ENCODE measurements around the gene DNAJB8.

DNAJB8 gene

DNA sequence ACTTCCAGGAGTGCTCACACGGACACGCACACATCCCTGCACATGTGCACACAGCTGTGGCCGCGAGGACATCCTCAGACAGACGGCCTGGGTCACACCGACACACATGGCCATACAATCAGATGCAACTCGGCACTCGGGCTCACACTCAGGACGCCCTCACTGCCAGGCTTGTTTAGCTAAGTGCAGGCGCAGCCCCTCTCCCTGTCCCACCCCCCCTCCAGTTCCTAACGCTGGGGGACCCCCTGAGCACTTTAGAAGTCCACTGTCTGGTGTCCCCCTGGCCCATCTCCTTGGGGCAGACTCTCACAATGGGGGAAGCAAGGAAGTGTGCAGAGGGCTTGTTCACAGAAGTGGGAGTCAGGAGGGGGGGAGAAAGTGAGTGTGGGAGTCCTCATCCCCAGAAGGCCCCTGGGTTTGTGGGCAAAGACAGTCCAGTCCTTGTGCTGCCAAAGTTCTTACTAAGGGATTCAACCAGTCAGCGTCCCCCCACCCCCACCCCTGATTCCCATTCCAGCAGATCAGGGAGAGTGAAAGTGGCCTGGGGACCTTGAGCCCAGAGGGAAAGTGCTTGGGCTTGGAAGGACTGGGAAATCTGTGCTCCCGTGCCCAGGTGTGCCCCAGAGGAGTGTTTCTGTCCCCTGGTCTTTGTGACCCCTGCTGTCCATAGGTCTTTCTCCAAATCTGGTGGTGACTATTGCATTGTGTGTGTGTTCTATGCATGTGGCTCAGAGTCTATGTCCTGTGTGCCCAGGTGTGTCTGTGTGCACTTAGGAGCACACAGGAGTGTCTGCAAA is 27.1 kb upstream of the DNAJB8 start:
- DNase-seq = no peak

DNA sequence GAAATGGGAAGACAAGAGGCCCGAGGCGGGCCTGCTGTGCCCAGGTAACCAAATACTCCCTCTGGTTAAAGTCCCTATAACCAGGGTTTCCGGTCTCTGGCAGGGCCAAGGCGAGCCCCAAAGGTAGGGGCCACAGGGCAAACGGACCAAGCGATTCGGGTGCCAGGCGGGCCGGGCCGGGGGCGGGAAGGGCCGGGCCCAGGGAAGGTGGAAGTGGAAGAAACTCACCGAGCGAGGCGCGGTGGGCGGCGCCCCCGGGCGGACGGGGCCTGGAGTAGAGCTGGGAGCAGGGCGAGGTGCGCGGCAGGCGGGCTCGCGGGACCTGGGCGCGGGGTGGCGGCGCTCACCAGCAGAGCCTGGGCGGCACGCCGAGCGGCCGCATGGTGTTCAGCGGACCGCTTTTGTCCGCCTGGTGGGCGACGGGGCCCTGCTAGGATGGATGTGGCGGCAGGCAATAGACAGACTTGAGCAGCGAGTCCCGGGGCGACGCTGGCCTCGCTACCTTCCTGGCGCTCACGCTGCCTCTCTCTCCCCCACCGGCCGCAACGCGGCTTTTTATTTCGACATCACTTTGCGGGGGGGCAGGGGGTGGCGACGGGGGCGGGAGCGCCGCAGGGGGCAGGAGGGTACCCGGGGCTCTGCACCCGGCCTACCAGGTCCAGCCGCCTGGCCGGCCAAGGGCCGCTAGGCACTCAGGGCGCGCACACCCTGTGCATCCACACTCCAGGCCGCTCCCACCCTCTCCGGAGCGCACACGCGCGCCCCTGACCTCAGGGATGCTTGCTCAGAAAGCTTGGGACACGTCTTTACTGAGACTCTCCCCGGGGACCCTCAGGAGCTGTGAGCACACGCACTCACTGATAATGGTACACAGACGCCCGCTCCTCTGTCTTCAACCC is 26.2 kb upstream of the DNAJB8 start, which contains the start of gene GATA2:
TSS of gene GATA2 (minus strand) at position 531 of the 899 bp plus-strand sequence. CDS start 6,170 bp downstream, outside the sequence.
- DNase-seq = no peak

DNA sequence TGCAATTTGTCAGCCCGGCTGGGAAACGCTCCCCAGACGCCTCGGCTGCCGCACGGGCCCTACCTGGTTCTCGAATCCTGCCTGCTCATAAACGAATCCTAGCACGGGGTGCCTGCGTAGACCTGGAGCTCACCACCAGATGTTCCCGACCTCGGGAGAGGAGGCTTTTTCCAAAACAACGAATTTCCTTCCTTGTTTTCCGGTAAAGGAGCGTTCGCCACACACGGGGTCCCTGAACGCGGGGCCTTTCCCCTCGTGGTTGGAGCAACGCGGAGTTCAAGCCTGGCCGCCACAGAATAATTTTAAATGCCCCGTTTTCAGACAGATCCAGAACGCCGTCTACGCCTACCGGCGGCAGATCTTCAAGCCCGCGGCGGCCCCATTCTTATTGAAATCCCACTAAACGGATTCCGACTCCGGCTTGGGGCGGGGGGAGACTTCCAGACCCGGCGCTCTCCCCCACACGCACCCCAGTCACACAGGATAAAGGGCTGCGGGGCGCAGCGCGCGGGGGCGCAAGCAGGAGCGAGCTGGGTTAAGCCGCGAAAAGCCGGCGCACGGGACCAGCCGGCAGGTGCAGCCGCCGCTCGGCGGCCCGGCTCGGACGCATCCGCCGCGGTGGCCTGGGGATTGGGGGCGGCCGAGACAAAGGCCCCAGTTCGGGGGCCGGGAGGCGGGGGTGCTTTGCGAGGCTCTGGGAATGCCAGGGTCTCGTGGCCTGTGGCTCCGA is 25.4 kb upstream of the DNAJB8 start:
- DNase-seq = no peak

DNA sequence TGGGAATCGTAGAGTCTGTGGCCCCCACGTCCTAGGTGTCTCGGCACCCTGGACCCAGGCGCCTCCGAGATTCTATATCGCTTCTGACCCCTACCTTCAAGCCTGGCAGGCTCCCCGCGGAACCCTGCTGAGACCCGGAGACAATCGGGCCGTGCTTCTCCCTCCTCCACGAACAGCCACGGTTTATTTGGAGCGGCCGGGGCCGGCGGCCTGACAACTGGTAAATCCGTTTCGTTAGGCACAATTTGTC is 24.9 kb upstream of the DNAJB8 start:
- DNase-seq = no peak

DNA sequence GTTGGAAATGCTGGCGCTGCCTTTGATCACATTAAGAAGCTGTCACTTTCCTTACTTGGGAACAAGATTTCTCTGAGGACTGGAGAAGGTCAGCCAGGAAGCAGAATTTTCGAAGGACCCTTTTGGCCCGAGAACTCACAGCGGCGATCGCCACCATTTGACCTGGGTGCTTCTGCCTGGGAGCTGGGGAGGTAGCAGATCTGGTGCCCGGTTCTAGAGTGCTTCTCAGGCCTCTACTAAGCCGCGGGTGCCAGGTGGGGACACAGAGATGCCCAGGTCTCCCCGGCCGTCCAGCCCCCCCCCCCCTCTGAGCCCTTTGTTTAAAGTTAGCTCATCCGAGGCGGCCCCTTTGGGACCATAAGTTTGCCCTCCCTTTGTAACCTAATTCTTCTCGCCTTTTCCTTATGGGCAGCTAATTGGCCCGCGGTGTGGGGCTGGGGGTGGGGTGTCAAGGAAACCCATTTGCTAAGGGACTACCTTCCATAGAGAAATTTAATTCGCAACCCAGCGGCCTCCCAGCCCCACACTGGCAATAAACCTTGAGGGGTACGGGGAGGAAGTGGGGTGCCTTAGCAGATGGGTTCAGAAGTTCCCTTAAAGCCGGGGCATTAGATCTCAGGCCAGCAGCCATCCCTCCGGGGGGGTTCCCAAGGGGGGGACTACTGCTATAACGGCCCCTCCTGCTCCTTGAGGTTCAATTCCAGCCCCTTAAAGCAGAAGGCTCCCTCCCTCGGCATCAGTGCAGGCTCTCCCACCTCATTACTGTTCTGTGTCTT is 24.4 kb upstream of the DNAJB8 start:
- no peak for DNase-seq

DNA sequence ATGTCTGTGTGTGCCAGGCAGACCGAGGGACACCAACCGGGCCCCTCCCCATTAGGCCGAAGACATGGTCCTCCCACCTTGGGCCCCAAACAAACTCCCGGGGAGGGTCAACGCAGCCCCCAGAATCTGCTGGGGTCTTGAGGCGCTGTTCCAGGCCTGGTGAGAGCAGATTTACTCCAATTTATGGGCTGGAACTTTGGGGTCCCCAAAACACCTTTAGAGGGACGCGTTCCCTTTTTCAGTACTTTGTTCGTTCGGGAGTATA is 23.9 kb upstream of the DNAJB8 start:
- no peak for DNase-seq

DNA sequence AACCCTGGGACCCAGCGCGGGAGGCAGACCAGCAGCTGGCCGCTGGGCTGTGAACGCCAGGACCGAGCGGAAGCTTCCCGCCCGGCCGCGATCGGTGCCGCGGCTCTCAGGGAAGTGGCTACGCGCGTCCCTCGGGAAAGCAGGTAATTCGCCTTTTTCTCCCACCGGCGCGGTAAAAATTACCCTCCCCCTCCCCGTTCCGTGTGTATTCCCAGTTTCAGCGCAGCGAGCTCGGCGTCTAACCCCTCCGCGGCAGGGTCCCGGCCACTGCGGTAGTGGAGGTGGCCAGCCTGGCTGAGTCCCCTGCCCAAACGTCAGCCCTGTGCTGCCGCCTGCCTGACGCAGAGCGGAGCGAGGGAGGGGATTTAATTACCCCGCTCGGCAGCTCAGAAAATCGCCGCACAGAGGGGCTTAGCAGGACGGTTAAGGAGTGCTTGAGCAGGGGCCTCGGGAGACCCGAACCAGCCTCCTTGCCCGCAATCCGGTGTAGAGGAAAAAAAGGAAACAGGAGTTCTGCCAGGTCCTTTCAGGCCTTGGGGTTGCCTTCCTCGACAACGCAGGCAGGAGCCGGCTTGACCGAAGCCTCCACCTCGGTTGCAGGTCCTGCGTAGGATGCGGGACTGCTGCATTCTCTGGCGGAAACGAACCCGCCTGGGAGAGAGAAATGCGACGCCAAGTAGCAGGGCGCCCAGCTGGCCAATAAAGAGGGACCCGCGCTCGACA is 23.4 kb upstream of the DNAJB8 start:
- DNase-seq = peak in 1 of 2 experiments; percentile 38

DNA sequence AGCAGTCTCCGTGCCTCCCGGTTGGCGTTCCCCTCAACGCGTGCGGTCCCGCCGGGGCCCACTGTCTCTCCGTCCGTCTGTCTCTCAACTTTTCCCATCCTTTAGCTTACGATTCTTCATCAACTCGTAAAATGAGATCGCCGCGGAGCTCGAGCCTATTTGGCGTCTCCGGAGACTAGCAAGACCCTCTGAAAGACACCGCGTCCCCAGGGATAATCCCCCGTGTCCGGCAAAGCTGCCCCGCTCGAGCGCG is 22.9 kb upstream of the DNAJB8 start:
- DNase-seq = no peak

DNA sequence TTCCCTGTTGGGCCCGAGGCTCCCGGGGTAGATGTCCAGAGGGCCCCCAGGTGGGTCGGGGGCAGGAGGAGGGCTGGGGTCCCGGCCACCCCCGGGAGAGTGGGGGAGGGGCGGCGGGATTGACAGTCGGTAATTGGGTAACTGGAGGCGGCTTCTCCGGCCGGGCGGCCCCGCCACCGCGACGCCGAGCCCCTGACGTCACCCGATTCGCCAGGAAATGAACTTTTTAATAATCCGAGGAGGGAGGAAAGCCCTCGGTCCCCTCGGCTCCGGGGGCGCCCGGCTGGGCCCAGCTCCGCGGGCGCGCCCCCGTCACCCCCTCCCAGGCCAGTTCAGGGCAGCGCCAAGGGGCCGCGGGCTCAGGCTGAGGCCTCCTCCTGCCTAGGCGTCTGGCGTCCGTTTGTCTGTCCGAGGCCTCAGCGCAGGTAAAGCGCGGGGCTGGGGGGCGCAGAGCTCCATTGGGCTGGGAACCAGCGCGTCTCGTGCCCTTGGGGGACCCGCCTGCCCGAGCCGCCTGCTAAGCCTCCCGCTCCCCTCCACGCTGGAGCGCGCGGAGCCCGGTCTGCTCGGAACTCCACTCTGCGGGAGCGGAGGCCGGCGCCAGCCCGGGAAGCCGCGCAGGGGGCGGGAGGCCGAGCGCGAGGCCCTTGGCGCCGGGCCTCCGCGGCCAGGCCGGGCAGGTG is 22.4 kb upstream of the DNAJB8 start:
- peak in 1 of 2 experiments; percentile 42 for DNase-seq

DNA sequence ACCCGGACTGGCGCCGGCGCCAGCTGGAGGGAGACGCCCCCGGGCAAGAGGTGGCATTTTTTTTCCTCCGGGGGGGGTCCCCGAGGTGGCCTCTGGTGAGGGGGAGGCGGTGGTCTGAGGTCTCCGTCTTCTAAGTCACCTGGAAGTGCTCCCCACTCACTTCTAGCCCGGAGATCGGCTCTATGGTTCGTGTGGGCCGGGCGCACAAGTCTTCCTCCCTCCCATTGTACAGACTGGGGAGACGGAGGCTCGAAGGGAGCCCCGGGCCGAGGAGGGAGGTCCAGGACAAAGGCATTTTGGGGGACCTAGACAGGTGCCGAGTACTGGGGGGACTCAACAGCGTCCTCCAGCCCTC is 21.9 kb upstream of the DNAJB8 start:
- no peak for DNase-seq

DNA sequence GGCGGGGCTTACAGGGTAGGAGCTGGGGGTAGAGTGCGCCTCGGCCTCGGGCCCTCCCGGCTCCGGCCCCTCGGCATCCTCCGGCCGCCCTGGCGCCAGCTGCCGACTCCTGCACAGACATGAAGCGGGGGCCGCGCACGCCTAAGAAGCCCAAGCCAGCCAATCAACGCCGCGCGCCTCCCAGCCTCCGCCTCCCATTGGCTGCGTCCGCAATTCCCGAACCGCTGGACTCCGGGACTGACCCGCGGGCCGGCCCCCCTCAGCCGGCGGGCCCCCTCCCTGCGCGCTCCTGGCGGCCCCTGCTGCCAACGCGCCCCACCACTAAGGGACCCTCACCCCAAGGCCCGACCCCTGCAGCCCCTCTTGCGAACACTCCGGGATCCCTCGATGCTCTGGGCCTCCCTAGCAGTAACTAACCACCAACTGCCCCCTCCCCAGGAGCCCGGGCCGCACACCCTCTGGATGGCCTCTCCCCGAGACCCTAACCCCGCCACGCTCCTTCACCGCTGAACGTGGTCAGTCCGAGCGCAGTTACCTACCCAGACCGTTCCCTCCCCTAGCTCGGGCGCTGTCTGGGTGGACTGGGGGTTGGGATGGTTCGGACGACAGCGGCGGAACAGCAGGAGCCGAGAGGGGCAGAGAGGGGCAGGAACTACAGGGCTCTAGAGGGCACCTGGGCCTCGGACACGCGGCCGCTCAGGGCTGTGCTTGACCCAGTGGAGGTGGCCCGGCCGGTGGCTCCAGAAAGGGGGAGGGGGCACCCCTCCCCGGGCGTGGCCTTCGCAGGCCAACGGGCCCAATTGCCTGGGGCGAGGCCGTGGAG is 21.3 kb upstream of the DNAJB8 start:
- peak; percentile 77 to 91 for DNase-seq

DNA sequence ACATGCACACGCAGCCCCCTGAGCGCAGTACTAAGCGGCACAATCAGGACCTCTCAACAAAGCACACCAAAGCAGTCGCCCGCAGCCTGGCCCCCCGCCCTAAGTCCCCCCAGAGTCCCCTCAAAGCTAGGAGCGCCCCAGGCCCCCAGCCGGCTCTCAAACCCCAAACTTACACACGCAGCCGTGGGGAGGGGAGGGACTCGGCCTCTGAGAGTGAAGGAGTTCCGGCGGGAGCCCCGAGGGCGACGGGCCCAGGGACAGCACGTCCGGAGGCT is 20.8 kb upstream of the DNAJB8 start:
- no peak for DNase-seq

DNA sequence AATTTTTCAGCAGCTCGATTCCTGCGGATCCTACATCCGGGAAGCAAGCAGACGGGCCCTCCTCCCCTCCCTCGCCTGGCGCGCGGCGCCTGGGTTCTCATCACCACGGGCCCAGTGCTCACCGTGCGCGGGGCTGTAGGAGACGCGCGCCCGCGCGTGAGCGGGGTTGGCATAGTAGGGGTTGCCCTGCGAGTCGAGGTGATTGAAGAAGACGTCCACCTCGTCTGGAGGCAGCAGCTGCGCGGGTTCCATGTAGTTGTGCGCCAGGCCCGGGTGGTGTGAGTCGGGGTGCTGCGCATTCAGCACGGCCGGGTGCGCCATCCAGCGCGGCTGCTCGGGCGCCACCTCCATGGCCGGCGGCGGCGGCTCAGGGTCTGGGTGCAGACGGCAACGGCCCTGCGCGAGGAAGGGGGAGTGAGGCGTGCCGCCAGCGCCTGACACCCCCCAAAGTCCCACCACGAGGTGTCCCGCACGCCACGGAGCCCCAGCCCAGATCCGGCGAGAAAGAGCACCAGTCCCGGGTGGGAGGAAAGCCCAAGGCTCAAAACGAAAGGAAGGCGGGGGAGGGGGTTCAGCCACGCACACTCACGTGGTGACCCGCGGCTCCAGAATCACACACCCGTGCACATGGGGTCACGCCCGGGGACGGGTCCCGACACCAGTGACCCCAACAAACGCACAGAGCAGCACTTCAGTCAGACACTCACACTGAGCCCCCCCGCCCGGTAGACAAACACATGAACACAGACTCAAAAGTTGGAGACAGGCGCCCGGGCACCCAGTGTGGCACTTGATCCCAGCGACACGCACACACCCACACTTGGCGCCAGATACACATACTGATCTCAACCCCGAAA is 20.2 kb upstream of the DNAJB8 start:
- DNase-seq = peak in 1 of 2 experiments; percentile 13

DNA sequence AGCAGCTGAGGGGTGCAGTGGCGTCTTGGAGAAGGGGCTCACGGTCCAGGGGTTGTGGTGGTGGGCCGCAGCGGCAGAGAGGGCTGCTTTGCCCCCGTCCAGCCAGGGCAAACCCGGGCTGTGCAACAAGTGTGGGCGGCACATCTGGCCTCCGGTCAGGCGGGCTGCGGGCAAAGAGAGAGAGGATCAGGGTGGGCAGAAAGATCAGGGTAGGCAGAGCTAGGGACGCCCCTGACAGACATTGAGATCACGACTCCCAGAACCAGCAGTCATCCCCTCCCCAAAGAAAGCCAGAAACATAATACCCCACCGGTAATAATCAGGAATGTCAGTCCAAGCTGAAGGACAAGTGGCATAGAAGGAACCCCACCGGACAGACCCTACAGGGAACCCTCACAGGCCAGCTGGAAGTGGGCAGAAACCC is 19.5 kb upstream of the DNAJB8 start:
- no peak for DNase-seq

DNA sequence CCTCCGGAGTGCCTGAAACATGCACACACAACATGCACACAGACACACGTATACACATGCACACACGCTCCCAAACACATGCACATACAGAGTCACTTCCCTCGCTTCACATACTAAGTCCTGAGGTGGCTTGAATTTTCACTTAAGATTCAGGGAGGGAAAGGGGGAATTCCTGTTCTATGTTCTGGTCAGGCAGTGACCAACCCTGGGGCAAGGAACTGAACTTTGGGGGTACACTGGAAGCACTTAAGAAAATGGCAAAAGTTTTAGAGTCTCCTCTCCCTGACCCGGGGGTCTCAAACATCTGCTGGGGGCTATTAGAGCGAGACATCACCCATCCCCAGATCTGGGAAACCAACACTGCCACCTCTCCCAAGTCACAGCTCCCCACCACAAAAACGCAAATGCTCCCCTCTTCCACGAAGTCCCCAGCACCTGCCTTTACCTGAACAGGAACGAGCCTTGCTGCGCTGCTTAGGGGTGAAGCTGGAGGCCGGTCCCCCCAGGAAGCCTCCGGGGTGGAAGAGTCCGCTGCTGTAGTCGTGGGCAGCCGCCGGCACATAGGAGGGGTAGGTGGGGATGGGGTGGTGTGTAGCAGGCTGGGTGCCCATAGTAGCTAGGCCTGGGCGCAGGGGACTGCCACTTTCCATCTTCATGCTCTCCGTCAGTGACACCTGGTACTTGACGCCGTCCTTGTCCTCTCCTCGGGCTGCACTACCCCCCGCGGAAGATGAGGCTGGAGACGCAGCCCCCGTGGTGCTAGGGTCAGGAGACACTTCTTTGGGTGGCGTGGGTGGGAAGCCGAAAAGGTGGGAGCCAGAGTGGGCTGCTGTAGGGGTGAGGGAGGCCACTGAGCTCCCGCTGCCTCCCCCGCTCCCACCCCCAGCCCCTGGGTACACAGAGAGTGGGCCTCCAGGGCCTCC is 18.9 kb upstream of the DNAJB8 start:
- DNase-seq = no peak

DNA sequence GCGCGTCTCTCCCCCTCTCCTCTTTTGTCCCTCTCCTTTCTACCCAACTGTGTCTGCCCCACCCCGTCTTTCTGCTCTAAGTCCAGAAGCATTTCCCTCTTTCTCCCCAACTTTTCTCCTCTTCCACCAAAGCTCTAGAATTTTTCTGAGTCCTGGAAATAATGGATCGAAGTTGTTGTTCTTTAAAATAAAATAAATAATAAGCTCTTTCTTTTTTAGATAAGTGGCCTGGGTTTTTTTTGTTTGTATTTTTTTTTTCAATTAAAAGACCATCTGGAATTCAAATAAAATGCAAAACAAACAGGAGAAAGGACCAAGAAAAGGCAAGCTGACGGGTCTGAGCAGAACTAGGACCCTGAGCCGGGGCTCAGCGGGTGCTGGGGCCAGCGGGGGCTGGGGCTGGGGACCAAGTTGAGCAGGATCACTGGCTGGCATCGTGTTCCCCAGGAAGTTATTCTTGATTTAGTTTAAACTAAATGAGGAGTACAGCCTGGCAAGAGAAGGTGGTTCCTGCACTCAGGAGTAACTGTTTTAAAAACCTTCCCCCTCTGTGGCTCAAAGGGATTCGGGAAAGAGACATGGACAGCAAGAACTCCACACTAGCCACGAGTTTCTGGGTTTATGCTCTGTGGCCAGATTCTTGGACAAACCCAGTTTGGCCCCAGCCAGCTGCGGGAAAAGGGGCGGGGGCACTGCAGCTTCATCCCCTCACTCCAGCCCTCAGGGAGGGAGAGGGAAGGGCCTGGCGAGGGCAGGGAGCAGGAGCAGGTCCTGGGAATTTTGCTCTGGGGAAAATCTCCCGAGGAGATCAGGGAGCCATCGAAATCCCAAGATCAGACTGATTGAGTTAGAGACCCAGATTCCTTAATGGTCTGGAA is 18.0 kb upstream of the DNAJB8 start:
- DNase-seq = no peak

DNA sequence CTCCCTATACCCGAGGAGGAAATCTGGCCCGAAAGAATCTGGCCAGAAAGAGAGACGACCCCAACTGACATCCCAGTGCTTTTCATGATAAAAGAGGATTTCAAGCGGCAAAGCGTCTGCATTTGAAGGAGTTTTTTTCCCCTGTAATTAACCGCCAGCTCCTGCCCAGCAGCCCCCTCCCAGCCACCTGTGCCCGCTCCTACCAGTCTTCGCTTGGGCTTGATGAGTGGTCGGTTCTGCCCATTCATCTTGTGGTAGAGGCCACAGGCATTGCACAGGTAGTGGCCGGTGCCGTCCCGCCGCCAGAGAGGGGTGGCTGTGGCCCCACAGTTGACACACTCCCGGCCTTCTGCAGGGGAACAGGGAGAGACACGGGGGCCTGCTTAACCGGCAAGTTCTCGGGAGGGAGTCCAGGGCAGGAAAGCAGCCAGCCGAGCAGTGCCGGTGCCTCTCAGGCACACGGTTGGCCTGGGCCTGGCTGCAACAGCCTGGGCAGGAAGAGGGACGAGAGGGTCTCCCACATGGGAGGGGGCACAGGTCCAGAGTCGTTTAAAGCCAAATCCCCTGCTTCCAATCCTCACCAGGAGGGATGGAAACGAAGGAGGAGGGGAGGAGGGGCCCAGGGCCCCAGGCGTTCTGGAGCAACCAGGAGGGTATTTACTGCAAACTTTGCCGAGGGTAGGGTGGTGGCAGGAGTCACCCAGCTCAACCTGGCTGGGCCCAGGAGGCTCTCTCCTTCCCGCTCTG is 17.1 kb upstream of the DNAJB8 start:
- DNase-seq = no peak

All from SHP77 (cell line).